HG03460 (cell line): ENCODE data around the gene CACNA2D2.

ENCODE experiments used
- ATAC-seq: cut with Tn5 transposase; IDR thresholded peaks from one replicate; pipeline ENCODE4 v1.9.1; 2021; ENCODE audit not compliant: unreplicated experiment

Gene CACNA2D2

DNA sequence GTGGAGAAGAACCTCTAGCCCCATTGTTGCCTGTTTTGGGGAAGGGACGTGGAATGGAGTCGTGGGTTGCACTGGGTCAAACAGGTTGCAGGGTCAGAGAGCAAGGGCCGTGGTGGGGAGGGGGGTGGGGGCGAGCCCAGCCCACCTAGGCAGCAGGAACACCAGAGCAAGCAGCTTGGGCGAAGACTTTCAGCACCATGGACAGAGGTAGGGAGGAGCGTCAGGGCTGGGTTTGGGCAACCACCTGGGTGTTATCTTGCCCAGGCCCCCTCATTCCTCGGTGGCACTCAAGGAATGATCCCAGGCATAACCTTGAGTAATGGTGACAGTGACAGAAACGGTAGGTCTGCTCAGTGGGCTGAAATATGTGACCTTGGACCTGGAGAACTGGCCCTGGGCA, 98.2 kb downstream of the CACNA2D2 start:
- no peak for ATAC-seq

DNA sequence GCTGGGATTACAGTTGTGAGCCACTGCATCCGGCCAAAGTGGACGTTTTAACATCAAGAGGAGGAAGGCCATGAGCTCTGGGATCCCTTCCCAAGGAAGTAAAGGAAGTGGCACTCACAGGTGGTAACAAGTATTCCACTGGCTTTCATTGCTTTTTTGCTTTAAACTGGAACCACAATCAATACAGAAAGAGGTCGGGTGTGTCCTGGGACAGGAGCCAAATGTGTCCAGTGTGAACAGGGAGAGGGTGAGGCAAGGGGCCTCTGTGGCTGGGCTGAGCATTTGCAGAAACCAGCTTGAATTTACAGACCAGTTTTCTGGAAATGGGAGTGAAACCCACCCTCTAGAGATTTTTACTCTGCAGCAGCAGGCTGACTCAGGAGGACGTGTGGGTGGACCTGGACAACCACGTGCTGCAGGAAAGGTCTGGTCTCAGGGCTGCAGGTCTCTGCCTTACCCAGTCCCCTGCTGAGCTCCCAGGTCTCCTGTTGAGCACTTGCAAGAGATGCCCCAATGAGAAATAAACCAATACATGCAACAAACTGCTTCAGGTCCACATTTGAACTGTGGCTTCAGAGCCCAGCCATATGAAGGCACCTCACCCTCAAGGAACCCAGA, 101.3 kb downstream of the CACNA2D2 start:
- ATAC-seq, result no peak

DNA sequence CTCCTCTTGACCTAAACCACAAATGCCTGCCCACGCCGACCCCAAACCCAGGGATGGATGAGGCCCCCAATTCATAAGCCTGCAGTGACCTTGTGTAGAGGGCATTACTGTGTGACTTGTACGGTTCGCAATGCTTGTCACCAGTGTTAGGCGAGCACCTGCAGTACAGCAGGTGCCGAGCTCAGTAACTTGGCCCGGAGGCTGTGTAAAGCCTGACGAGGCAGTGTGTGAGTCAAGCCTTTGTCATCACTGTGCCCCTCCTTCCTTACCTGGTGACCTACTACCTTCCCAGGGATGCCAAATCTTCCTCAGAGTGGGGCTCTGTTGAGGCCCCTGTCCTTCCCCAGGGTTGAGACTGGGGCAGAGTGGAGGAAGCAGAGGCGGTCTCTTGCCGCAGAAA, 106.9 kb downstream of the CACNA2D2 start:
- ATAC-seq, result no peak

DNA sequence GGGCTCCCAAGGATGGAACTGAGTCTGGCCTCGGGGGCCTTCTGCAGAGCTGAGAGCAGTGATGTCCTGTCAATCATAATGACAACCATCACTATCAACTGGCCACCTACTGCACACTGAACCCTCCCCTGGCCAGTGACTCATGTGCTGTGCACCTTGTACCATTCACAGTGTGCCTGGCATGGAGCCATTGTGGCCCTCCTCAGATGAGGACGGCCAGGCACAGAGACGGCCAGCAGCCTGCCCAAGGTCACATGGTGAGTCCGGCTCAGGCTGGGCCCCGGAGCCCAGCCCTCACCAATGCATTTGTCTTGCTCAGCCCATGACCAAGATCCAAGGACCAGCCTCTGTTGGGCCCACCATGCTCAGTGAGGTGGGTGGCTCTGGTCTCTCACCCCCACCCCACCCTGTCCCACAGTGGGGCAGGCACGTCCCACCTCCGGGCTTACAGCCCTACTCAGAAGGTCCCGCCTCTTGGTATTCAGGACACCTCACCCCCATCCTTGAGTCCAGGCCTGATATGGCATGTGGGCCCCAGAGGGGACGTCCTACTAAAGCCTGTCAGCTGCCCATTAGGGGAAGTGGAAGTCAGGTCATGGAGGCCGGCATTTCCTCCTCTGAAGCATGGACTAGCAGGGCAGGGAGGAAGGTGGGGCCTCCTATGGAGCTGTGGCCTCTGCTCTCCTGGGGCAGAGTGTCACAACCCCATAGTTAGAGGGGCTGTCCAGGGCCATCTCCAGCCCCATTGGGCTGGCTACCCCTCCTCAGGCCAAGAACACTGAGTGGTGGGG, 108.2 kb downstream of the CACNA2D2 start:
- no peak for ATAC-seq

DNA sequence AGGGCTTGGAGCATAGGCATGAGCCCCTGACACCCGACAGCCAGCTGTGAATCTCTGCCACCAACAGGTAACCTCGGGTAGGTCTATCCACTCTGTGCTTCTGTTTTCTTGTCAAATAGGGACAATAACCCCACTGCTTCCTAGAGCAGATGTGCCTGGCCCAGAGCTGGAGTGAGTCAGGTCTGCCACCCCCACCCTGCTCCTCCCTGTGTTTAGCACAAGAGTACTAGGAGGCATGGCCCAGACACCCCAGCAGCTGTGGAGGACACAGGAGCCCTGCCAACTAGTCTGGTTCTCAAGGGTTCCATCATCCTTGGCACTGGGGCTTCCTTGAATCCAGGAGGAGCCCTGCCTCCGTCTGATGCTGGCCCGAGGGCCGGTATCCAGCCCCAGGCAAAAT, 110.4 kb downstream of the CACNA2D2 start:
- no peak for ATAC-seq

DNA sequence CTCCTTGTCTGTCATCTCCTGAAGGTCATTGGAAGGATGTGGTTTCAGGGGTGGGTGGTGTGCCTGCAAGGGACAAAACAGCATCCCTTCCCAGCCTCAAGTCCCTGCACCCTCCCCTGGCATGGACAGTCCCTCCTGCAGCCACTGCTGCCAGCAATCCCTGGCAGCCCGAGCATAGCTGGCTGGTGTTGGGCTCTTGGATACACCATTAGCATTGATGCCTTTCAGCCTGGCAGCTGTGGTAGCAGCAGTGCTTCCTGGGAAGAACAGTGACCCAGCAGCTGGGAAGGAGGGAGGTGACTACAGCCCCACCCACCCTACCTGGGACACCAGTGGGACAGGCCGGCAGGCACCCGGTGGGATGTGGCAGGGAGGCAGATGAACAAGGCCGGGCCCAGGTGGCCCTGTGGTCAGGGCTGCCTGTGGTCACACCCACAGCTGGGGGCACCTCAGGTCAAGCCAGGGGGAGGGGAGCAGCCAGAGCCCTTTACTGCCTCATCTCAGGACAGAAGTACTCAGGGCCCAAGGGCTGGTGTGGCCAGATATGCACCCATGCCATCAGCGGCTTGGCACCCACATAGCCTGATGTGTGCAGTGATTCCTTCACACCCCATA, 111.2 kb downstream of the CACNA2D2 start:
- no peak for ATAC-seq

DNA sequence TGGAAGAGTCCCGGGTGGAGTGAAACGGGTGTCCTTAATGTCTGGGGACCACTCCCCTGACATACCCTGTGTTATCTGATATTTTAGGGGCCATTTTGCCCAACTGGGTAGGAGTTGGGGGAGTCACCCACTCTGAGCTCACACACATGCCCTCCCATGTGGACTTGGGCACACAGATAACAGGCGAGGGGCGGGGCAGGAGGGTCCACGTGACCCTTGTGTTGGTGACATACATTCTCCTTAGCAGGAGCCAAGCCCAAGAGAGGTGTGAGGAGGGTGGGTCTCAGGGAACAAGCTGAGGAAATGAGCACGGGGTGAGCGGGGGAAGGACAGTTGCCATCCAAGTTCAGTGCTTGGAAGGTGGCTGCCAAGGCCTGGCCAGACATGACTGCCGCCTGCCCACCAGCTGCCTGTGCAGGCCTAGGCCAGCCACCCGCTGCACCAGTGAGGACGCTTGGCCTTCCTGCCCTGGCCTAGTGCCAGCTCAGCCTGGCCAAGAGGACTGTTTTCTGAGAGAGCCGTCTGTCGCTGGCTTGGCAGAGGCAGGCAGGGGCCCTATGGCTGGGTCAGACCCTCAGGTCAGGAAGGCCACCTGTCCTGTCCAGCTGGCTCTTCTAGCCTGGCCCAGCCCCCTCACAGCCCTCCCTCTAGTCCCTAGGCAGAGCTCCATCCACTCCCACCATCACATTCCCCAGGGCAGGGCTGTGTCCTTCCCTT, 112.8 kb downstream of the CACNA2D2 start:
- no peak for ATAC-seq

DNA sequence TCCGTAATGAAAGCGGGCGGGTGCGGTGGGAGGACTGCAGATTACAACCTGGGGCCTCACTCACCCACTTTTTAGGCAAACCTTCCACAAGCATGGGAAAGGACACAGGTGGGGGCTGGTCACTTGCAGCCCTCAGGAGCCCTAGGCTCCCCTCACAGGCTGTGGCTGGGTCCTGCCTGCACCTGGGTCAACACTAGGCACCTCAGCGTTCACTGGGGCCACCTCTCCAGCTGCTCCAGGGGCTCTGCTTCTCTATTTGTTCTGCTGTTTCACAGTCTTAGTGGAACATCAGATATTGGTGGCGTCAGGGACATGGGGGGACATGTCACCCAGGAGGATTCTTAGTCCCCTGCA, 114.0 kb downstream of the CACNA2D2 start:
- ATAC-seq, result no peak

DNA sequence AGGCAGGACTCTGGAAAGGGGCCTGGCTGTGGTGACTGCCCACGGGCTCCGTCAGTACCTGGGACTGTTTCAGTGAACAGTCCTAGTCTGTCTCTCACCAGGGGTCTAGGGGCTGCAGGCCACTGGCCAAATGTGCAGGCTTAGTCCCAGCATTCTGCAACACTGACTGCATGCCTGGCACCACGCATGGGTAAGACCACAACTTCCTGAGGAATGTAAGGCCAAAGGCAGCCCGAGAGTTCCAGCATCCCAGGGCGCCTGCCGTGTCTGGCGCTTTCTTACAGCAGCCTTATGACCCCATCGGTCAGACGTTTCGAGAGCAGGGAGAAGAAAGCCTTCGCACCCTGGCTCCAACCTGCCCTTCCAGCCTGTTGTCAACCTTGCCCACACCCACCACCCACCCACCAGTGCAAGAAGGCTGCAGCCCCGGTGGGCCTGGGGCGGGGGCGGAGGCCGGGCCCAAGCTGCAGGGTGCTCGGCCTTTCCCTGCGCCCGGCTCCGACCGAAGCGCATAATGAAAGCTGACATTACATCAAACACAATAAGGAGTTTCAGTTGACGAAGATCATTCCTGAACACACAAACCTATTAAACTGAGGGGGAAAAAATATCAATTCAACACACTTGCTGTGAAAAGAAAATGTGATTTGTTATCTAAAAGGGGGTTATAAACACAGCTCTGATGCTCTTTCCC, 114.6 kb downstream of the CACNA2D2 start:
- ATAC-seq, result no peak

DNA sequence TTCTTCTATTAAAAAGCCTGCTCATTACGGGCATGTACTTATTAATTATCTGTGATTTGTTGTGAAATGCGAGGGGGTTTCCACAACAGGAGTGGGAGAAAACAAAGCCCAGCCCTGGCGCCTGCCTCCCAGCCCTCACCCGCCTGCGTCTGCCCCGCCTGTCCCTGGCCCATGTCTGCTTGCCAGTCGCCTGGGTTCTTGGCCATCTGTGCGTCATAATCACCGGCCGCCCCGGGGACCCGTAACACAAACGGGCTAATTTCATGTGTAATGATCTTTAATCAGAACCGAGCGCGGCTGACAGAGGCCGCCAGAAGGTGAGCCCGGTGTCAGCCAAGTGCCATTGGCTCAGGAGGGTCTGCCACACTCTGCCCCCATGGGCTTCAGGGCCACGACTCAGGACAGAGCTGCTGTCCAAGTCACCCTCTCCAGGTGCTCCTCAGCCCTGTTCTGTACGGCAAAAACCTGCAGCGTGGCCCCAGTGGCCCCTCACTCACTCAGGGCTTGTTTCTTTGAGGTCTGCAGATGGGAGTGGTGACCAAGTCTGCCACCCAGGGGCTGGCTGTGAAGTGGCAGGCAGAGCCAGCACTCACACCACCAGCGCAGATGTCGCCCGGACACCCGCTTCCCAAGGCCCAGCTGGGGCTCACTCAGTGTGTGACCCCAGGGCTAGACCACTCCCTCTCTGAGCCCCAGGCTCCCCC, 115.3 kb downstream of the CACNA2D2 start:
- no peak for ATAC-seq

DNA sequence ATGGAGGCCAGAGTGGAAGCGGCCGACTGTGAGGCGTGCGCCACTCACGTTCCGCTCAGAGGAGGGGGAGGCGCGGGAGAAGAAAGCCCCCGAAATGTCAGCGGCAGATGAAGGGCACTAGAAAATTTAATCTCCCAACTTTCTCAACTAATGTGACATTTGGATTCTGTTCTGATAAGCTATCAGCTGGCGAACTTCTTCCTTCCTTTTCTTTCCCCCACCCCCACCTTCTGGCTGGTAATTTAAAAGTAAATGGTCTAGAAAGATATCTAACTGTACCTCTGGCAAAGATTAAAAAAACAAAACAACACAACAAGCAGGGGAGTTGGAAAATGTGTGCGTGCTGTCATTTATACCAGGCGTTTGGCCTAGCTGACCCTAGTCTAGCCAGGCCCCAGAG, 117.7 kb downstream of the CACNA2D2 start:
- ATAC-seq, result no peak

DNA sequence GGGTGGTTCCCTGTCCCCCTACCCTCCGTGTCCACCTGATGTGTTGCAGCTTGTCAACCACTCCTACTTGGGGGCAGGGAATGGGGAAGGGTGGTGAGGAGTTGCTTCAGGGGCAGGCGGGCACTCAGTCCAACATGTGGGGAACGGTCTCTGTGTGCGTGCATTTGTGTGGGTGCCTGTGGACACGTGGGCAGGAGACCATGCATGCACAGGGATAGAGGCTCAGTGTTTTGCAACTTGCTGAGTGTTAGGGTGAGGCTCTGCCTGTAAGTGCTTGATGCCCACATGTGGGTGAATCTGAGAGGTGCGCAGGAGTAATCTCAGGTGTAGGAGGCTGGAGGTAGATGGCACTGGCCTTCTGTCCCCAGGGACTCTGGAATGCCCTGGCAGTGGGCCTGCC, 119.7 kb downstream of the CACNA2D2 start:
- no peak for ATAC-seq

DNA sequence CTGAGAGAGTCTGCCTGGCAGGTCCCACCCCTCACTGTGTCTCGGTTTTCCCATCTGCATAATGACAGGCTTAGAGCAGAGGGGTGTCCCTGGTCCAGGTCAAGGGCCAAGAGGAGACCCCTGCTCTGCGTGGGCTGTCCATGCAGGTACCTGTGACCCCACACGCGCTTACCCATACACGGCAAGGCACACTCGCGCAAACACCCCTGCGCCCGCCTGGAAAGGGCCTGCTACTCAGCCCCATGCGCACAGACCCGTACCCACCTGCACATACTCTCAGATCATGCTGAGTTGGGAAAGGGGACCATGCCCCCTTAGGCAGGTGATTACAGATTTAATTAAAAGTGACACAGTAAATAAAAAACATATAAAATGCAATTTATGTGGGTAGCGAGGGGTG, 120.7 kb downstream of the CACNA2D2 start:
- ATAC-seq, result no peak

DNA sequence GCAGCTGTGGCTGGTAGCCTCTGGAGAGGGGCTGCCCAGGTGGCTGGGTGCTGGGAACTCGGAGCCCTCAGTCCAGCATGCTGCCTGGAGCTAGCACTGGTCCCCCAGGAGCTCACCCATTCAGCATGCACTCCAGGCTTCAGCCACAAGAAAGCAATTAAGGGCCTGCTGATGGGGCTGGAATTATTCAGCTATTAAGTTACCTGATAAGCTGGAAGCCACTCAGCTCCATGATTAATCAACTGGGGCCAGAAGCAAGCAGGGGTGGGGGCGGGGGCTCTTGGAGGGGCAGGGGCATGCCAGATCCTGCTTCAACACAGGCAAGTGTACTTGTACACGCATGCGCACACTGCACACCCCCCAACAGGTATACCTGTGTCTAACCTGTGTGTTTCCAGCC, 122.1 kb downstream of the CACNA2D2 start:
- ATAC-seq, result no peak

DNA sequence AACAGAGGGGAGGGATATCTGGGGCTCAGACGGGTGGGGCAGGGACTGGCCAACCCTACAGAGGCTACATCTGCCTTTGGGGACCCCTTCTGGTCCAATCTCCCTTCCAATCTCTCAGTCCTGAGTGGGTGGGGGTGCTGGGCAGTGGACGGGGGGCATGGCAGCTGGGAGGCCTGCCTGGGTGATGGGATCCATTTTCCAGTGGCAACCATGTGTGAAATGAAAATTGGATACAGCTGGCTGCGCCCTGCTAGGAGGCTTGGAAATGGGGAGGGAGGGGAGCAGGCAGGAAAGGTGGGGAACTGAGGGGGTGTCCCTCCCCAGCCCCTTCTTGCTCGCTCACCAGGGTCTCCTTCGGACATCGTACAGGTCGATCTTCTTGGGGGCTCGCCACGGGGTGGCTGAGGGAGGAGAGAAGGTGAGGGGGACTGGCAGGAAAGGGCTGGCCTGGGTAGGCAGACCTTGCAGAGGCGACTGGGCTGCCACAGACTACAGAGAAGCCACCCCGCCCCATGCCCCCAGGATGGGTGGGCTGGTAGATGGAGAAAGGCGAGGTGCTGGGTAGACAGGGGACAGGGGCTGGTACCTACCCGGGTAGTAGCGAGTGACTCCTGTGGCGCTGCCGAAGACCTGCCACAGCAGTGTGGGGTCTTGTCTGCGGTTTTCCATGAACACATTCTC, 122.9 kb downstream of the CACNA2D2 start:
- no peak for ATAC-seq

DNA sequence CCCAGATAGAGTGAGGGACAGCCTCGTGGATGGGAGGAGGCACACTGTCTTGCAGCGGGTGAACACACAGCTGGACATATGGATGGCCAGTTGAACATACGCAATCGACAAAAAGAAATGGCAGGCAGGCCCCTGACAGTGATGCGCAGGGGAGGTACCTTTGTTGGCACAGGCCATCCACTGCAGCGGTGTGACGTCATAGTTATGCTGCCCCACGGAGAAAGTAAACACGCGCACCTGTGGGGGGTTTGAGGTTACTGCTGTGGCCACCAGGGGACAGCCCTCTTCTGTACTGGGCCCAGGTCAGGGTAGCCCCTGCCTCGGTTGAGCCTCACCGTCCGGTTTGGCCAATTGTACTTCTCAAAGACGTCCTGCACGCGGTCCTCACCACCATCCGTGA, 124.7 kb downstream of the CACNA2D2 start:
- no peak for ATAC-seq

DNA sequence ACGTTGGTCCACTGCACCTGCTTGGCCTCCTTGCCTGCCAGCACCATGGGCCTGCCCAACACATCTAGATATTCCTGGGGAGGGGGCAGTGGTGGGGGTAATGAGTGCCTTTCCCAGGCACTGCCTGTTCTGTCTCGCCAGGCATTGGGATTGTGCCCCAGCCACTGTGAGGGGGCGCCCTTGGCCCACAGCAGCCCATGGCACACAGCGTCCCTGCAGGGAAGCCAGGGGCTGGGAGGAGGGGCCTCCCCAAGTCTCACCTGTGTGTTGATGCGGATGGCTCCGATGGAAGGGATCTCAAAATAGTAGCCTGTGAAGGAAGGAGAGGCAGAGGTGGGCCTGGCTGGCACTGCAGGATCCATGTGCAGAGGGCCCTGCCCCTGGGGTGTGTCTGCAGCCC, 125.4 kb downstream of the CACNA2D2 start:
- ATAC-seq, result no peak

DNA sequence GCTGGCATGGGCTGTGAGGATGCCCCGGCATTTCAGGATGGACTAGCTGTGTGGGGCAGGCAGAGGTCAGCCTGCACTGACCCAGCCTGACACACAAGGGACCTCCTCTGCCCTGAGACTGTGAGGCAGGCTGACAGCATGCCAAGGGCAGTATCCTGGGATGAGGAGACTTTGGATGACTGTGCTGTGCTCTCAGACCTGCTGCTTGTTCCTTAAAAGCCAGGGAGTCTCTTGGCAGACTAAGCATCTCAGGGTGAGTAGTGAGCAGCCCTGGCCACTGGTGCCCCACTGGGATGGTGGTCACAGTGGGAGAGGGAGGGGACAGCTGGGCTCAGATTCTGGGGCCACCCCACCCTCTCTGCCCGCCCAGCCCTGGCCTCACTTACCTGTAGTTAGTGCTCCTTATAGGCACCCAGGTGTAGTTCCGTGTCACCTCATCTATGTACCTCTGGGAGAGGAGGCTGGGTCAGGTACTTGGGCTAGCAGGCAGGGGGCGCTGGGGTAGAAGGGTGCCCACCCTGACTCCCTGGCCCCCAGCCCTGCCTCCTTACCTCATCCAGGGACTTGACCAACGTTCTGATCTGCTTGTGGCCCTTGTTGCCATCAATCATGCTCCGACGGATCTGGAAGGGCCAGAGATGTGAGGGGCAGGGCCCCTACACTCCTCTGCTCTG, 128.0 kb downstream of the CACNA2D2 start:
- no peak for ATAC-seq
